GM18505 (cell line): ENCODE measurements around the gene EIF5B.
A peak's percentile ranks its signal among the peaks of the same experiment; 100 is the strongest.
"Not testable (repeated sequence)": the region's sequence is repeated elsewhere in the genome, so short reads cannot be mapped to it uniquely, and the experiment has no call there.

Experiments
- ATAC-seq: cut with Tn5 transposase; IDR thresholded peaks from one replicate; pipeline ENCODE4 v1.9.1; 2021; ENCODE audit not compliant: unreplicated experiment
- POLR2A ChIP-seq: IDR thresholded peaks from 4 replicates; pipeline ENCODE4 v1.6.1; 2011; ENCODE audit warnings: borderline replicate concordance; ENCODE audit not compliant: insufficient read depth, insufficient read length; ENCODE audit errors: extremely low read depth

EIF5B gene, protein sequence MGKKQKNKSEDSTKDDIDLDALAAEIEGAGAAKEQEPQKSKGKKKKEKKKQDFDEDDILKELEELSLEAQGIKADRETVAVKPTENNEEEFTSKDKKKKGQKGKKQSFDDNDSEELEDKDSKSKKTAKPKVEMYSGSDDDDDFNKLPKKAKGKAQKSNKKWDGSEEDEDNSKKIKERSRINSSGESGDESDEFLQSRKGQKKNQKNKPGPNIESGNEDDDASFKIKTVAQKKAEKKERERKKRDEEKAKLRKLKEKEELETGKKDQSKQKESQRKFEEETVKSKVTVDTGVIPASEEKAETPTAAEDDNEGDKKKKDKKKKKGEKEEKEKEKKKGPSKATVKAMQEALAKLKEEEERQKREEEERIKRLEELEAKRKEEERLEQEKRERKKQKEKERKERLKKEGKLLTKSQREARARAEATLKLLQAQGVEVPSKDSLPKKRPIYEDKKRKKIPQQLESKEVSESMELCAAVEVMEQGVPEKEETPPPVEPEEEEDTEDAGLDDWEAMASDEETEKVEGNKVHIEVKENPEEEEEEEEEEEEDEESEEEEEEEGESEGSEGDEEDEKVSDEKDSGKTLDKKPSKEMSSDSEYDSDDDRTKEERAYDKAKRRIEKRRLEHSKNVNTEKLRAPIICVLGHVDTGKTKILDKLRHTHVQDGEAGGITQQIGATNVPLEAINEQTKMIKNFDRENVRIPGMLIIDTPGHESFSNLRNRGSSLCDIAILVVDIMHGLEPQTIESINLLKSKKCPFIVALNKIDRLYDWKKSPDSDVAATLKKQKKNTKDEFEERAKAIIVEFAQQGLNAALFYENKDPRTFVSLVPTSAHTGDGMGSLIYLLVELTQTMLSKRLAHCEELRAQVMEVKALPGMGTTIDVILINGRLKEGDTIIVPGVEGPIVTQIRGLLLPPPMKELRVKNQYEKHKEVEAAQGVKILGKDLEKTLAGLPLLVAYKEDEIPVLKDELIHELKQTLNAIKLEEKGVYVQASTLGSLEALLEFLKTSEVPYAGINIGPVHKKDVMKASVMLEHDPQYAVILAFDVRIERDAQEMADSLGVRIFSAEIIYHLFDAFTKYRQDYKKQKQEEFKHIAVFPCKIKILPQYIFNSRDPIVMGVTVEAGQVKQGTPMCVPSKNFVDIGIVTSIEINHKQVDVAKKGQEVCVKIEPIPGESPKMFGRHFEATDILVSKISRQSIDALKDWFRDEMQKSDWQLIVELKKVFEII

DNA sequence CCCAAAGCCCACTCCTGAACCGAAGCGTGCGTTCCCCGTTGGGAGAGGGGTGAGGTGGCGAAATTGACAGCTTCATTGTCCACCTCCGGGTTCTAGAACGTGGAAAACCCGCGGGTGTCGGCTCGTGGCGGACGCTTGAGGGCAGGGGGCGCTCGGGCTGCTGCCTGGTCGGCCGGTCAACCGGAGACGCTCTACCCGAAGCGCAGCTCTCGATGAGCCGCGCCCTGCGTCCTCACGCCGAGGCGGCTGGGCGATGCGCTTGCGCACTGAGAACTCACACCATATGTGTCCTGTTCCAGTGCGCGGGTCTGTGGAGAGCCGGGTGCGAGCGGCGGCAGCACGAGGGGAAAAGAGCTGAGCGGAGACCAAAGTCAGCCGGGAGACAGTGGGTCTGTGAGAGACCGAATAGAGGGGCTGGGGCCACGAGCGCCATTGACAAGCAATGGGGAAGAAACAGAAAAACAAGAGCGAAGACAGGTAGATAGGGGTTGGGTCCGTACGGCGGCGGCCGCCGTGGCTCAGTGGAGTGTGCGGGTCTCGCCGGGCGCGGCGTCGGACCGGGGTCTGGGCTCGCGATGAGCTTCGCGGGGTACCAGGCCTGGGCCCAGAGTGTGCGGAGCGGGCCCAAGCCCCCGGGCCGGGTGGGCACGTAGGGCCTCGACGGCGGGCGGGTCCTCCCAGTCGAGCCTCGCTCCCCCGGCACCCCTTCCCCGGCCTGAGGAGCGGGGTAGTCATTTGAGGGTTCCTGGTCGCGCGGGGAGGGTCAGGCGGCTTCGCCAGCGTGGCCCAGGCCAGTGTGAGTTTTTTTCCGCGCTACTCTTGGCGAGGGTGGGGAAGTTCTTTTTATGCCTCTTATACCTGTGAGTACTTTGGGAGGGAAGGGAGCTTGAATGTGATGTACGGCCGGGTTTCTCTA lies at the start of gene EIF5B:
TSS of gene EIF5B (plus strand) at position 277 of the 916 bp plus-strand sequence. CDS start at position 443, 166 bp downstream.
- peak; percentile 63 for ATAC-seq
- TF ChIP-seq POLR2A = peak; percentile 94

DNA sequence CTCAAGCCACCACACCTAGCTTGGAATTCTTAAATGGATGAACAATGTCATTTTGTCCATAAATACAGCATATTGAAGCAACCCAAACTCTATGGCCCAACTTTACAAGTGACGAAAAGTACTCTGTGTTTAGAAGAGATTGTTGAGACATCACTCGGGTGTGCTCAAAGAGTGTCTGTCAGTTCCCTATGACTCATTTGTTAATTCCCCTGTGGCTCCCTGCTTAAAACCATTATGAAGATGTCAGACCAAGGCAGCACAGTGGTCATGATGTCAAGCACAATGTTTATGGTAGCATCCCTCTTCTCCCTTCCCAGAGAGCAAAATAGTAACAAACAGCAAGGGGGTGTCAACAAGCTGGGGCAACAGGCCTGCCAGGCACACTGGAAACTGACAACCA lies 39.2 kb upstream of the EIF5B start:
- TF ChIP-seq POLR2A = no peak
- no peak for ATAC-seq

DNA sequence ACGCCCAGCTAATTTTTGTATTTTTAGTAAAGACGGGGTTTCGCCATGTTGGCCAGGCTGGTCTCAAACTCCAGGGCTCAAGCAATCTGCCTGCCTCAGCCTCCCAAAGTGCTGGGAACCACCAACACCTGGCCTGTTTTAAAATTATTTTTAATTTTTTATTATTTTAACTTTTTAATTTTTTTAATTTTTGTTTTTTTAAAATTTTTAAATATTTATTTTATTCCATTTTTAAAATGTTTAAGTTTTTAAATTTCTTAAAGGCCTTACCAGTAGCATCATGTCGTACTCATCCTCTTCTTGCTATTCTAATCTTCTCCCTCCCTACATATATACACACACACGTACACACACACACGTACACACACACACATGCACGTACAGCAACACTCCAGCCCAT lies 37.6 kb upstream of the EIF5B start:
- no peak for TF ChIP-seq POLR2A
- no peak for ATAC-seq

DNA sequence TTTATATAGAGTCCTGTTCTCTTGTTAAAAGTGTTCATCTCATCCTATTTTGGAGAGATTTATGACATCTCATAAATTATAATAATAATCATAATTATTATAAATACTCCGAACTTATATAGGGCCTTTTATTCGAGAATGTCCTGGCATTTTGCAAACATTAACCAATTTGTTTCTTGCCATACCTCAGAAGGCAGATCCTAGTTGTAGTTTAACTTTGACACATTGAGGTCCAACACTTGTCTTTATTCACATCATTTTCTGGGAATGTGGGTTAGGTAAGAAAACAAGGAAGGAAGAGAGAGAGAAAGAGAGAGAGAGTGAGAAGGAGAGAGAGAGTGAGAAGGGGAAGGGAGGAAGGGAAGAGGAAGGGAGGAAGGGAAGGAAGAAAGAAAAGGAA lies 36.1 kb upstream of the EIF5B start, which contains the start of gene LYG1:
TSS of gene LYG1 (minus strand) at position 101 of the 400 bp plus-strand sequence. CDS start 5,527 bp downstream, outside the sequence.
- not testable (repeated sequence) for ATAC-seq

DNA sequence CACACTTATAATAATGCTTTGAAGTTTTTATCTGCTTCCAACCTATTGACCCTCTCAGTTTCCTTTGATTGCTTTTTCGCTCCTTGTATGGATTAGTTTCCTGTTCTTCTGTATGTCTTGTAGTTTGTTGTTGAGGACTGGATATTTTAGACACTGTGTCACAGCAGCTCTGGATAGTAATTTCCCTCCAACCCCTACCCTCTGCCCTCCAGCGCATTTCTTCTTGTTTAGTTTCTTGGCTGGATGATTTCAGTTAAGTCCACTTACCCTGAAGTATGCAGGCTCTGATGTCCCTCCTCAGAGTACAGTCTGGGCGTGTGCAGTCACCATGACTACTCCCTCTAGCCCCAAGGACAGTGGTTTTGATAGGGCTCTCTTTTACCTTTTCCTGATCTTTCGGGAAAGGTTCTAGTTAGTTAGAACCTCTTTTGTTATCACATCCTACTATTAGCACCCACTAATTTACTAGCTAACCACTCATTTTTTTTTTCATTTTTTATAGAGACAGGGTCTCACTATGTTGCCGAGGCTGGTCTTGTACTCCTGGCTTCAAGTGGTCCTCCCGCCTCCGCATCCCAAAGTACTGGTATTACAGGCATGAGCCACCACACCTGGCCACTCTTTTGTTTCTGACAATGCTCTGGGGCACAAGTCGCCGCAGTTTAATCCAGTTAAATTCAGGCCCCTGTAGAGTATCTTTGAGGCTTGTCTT lies 19.9 kb upstream of the EIF5B start:
- ATAC-seq = no peak
- TF ChIP-seq POLR2A = no peak

DNA sequence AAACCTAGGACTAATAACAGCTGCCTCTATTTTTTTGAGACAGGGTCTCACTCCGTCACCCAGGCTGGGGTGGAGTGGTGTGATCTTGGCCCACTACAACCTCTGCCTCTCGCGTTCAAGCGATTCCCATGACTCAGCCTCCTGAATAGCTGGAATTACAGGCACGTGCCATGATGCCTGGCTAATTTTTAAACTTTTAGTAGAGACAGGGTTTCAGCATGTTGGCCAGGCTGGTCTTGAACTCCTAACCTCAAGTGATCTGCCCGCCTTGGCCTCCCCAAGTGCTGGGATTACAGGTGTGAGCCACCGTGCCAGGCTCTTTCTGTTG lies 19.4 kb upstream of the EIF5B start:
- ATAC-seq = not testable (repeated sequence)

DNA sequence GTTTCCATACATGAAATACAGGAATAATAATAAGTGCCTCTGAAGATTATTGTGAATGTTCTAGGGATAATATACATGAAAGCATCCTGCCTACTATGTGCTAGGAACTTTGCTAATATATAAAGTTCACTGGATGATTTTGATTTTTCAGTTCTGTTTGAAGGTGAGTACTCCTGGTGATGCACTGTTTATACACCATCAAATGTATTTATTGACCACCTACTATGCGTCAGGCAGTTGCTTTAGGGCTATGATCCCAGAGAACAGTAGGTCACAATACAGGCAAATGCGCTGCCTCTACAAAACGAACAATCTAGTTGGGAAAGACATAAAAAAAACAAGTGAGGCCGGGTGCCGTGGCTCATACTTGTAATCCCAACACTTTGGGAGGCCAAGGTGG lies 11.8 kb upstream of the EIF5B start:
- no peak for ATAC-seq
- TF ChIP-seq POLR2A = no peak

DNA sequence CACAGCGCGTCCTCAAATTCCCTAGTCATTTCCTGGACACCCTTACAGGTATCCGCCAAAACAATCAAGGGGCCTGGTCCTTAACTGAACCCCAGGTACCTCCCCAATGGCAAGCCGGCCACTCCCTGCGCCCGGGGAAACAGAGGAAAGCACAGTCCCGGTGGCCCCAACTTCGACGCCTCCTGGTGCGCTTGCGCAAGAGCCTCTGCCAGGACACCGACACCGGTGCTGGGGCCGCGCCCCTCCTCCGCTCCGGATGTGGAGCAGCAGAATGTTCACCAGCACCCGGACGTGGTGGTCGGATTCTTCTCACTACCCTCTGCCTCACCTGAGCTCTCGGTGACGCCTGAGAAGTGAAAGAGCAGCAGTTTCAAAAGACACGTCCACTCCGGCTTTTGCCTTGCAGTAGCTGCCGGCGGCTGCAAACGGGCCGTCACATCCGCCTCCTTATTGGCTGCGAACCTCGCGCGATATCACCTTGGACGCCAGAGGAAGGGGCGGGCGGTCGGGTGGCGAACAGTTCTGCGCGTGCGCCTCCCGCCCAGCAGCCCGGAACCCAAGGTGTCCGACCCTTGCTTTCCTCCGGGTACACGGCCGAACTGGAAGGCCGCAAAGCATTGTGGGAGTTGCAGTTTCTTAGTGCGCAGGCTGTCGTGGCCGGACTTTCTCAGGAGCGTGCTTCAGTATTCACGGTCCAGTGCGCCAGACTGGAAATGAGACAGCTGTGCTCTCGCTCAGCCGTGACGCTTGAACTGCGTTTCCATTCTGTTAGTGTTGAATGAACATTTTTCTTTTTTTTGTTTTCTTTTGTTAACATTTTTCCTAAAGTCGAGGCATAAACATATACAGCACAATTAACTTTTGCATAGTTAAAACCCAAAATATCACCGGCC lies 1.0 kb upstream of the EIF5B start, which contains the start of gene TXNDC9:
TSS of gene TXNDC9 (minus strand) at position 423 of the 893 bp plus-strand sequence. CDS start 3,123 bp downstream, outside the sequence.
- peak; percentile 97 for TF ChIP-seq POLR2A
- ATAC-seq = peak; percentile 65

DNA sequence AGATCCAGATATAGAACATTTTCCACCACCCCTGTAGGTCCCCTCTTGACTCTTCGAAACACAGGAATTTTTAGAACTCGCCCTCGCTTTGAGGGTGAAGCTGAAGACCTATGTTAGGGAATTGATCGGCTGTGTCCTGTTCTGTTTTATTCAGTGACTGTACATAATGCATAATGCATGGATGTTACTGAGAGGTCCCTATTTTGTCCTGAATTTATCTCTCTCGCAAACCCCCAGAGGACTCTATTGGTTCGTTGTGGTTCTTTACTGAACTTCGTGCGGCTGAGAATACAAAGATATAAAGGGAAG lies 431 bp upstream of the EIF5B start:
- TF ChIP-seq POLR2A = no peak
- peak; percentile 6 for ATAC-seq

DNA sequence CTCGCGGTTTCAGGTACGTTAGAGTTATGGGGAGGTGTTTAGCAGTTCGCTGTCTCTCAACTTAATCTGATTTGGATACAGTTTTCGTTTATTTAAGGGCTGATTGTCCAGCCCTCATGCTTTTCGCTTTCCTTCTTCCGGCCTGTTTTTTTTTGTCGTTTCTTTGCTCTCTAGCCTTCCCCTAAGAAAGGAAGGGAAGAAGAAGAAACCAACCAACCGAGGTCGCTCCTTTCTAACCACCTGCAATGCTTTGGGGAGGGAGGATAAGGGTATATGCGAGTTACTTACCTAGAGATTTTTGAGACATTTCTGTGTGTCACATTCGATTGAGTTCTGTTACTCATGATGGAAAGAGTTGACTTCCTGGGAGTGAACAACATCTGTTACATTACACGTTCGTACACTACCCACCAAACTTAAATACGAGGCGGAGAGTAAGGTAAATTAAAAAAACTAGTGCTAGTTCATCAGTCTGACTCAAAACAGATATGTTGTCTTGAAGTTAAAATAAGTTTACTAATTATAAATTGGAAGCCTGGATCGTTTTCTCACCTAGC lies 918 bp downstream of the EIF5B start:
- no peak for TF ChIP-seq POLR2A
- ATAC-seq = no peak
